Glomerular endothelial cell (primary cell): ENCODE measurements around the gene IGF2R. TPM values are rescaled to one million over a fixed set of nuclear protein-coding genes. Genes with fewer than 3 reads are reported as not detected.

Experiments
- DNase-seq: peaks from one replicate; pipeline ENCODE4 v3.0.0-alpha.2; 2011; ENCODE audit warnings: low read depth, low spot score; ENCODE audit errors: extremely low read depth
- total RNA-seq: library from RNA; depleted of rRNA; stranded (reverse); fragments of >200 nt; gene quantifications from 2 replicates; pipeline ENCODE4 v1.2.3, GENCODE V29; 2015

The IGF2R gene
- total RNA-seq, 1 donor from 2014 or later, result 191 TPM

GRCh38 chr6:160022793-160023192, 53.9 kb downstream of the IGF2R start:
- DNase-seq, result no peak

- DNase-seq, result no peak
Observed at GRCh38 chr6:160024152-160024551, 55.3 kb downstream of the IGF2R start.

DNA sequence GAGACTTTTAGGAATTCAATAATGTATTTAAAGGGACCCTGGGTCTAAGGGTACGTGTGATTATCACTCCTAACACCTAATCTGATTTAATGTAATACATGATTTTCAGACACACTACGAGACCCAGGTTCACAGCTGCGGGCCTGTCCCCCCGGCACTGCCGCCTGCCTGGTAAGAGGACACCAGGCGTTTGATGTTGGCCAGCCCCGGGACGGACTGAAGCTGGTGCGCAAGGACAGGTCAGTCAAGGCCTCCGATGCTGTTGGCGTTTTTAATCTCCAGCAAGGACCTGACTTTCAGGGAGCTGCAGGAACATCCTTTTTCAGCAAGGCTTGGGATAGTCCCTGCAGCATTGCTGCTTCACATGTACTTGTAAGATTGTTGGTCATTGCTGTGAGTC, 58.2 kb downstream of the IGF2R start:
- no peak for DNase-seq

DNA sequence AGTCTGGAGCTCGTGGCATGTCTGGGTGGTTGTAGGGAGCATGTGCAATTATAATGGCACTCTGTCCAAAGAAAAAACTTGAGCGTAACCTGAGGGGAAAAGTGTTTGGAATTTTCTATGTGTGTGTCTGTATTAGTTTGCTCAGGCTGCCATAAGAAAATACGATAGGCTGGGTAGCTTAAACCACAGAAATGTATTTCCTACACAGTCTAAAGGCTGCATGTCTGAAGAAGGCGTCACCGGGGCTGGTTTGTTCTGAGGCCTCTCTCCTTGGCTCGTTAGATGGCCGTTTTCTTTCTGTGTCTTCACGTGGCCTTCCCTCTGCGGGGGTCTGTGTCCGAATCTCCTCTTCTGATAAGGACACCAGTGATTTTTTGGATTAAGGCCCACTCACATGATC, 59.0 kb downstream of the IGF2R start:
- no peak for DNase-seq

DNA sequence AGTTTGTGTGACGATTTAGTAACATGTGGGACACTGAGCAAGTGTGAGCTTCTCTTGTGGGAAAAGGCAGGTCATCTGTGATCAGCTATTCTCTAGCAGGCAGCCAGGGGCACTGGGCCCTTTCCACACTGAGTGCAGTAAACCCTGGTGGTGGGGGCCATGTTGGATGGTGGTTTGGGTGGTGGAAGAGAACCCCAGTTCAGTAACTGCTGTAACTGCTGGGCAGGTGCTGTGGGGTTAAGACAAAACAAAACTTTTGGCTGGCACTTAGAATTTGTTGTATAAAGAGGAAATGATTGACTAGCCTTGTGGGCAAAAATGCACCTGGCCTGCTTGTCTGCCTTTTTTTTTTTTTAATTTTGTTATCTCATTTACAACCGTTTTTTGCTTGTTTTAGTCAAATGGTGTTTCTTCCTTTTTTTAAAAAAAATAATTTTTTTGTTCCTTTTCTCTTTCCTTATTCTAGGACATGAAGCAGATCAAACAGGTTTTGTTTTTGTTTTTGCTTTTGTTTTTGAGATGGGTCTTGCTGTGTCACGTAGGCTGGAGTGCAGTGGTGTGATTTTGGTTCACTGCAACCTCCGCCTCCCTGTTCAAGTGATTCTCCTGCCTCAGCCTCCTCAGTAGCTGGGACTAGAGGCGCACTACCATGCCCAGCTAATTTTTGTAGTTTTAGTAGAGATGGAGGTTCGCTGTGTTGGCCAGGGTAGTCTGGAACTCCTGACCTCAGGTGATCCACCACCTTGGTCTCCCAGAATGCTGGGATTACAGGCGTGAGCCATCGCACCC, 59.8 kb downstream of the IGF2R start:
- no peak for DNase-seq

- DNase-seq, result no peak
Observed at GRCh38 chr6:160029525-160029924, 60.6 kb downstream of the IGF2R start.

DNA sequence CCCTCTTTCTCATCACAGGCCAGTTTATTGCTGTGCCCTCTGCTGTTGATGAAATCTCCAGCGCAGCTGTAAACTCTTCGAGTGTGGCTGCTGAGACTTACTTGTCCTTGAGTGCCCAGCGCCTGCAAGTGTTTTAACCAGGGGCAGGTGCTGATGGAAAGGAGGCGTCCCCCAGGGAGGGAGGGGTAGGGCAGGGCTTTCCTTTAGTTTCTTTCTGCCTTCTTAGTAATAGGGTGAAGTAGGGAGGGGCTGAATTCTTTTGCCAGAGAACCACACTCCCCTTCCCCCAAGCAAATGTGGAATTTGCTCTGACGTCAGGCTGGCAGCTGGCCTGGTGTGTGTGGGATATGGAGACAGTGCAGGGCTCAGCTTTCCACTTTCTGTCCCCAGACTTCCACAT, 61.2 kb downstream of the IGF2R start:
- DNase-seq, result no peak

- no peak for DNase-seq
Observed at GRCh38 chr6:160031442-160031841, 62.6 kb downstream of the IGF2R start.

DNA sequence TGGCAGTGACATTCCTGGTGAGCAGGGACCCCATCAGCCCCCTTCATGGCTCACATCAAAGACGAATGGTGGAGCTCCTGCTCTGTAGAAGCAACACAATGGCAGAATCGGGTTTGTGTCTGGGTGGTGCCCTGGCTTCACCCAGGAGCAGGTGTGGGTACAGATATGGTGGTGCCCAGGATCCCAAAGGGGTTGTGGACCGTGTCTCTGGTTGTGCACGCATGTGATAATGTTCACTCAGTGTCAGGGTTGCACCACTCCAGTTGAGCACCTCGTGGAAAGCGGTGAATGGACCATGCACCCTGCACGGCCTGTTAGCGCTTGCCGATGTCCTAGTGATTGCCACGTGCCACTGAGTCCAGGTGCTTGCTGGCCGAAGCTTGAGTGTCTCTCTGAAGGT, 63.0 kb downstream of the IGF2R start:
- DNase-seq, result no peak

GRCh38 chr6:160032538-160032937, 63.7 kb downstream of the IGF2R start:
- DNase-seq, result no peak

DNA sequence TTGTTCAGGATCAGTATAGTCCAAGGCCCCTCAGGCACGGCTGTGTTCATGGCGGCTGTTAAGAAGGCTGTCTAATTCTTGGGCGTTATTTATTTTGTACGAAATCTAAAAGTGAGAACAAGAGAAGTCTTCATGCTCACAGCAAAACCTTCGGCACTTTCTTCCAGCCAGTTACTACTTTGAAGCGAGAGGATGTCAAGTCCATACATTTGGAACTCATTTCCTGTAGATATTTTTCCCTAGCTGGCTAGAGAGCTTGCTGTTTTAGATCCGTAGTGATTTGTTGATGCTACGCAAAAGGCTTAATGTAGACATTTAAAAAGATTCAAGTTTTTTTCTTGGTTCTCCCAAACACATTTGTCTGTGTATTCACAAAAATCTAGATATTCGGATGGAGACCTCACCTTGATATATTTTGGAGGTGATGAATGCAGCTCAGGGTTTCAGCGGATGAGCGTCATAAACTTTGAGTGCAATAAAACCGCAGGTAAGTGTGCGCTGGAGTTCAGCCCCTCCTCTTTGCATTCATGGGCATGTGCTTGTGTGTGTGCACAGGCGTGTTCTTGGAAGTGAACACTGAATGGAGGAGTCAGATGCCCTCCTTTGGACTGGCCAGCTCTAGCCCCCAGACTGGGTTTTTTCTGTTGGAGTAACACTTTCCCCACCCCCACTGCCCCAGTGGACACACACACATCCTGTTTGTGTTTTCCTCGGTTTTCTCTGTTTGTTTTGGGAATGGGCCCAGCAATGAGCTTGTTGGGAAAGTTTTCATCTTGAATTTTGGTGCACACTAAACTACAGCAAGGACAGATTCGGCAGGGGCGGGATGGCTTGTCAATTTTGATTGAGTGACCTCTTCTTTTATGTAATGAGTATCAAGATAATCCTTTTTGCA, 65.4 kb downstream of the IGF2R start:
- DNase-seq, result no peak

DNA sequence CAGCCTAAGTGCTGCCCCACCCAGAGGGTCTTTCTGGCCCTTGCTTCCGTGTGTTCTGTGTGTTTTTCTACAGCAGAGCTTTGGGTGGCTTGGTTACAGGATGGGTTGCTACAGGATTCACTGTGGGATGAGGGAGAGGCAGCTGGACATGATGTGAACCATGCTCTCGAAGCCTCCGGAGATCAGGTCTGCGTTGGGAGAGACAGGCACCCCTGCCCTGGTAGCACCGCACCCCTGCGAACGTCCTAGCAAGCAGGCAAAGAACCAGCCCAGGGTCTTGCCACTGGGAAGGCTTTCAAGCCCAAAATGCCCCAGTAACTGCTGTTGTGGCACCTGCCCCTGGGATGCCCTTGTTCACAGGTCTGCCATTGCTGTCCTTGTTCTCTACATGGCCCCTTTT, 66.4 kb downstream of the IGF2R start:
- DNase-seq, result no peak

GRCh38 chr6:160035693-160036330, 66.9 kb downstream of the IGF2R start:
- no peak for DNase-seq

DNA sequence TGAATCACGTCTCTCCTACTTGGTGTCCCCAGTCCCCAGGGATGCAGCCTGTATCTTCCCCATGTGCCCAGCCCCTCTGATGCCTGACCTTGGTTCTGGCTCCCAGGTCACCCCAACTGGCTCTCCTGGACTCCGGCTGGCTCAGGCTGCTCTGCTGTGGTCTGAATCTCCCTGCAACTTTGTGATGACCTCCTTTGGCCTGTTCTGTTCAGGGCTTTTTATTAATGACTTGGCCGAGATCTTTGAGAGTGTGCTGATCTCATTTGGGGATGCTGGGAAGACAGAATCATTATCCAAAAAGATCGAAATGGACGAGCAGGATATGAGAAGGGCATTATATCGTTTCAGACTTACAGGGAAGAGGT, 67.4 kb downstream of the IGF2R start:
- DNase-seq, result no peak

DNA sequence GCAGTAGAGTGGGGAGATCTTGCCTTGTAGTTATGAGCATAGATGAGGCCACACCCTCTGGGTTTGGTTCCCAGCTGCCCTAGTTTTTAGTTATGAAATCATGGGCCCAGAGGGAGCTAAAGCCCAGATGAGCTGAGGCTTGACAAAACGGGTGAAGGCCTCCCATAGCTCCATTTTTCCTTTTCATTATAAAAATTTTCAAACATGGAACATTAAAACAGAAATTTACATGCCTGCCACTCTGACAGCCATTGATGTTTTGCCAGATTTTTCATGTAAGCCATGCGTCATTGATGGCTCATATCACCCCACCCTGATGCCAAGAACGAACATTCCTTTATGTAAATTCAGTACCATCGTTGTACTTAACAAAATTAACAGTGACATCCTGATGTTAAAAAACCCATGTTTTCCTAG, 67.9 kb downstream of the IGF2R start:
- no peak for DNase-seq

- DNase-seq, result no peak
Observed at GRCh38 chr6:160038479-160038878, 69.6 kb downstream of the IGF2R start.

DNA sequence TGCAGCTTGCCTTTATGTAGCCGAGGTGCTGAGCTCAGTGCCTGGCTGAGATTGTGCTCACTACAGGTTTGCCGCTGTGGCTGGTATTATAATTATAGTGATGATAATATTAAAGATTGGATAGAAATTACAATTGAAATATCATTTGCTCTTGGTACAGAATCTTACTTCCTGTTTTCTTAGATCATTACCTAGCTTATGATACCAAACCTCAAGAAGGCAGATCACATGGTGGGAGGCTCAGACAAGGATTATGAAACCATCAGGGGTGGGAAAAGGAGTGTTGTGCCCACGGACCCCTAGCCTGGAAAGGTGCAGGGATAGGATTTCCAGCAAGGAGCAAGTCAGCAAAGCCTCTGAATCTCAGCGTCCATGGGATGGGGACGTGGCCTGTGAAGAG, 70.6 kb downstream of the IGF2R start:
- no peak for DNase-seq

- DNase-seq, result no peak
Observed at GRCh38 chr6:160040055-160040454, 71.2 kb downstream of the IGF2R start.

- no peak for DNase-seq
Observed at GRCh38 chr6:160040527-160041264, 71.8 kb downstream of the IGF2R start.

DNA sequence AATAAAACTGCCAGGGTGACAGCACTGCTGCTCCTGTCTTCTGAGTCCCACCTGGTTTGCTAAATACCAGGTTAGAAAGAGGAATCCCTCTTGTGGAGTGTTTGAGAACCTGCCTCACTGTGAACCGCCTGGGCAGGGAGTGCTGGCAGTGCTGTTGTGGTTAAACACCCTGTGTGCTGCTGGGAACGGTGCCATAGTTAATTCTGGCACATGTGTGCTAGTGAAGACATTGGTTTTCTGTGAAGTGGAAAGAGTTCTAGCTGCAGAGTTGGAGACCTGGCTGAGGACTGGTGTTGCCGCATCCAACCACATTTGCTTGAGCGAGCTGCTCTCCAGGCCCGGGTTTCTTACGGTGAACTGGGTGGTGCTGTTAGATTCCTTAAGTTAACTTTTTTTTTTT, 72.7 kb downstream of the IGF2R start:
- DNase-seq, result no peak
